ENCODE results near the gene TRIM2.

- TF ChIP-seq CTCF (conservative IDR thresholded peaks at IDR 0.05) (no peak), EZH2 (IDR thresholded peaks at IDR 0.05; ENCODE audit: low read depth) (no peak)
Observed at GRCh38 chr4:153337686-153338085, 133.4 kb downstream of the TRIM2 start.

Data from PC-9 (cell line).